T follicular helper cell (primary cell): ENCODE data around the gene ABRAXAS1.

Source experiments
- DNase-seq: peaks from one replicate; pipeline ENCODE4 v3.0.0-alpha.2; 2020; ENCODE audit warnings: low read depth

ABRAXAS1 gene

DNA sequence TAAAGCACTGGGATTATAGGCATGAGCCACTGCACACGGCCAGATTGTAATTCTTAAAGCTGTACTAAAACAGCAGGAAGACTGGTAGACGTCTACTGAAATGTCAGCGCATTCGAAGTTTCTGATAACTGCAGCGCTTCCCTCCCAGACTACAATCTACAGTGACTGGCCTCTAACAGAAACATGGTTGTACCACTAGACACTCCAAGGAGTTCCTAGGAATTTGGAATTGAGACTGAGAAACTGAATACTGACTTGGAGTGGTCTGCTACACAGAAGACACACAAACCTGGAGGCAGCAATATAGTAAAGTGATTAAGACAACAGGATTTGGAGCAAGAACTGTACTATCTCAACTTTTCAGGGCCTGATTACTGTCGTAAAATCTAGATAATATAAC, 30.2 kb downstream of the ABRAXAS1 start:
- DNase-seq = no peak

DNA sequence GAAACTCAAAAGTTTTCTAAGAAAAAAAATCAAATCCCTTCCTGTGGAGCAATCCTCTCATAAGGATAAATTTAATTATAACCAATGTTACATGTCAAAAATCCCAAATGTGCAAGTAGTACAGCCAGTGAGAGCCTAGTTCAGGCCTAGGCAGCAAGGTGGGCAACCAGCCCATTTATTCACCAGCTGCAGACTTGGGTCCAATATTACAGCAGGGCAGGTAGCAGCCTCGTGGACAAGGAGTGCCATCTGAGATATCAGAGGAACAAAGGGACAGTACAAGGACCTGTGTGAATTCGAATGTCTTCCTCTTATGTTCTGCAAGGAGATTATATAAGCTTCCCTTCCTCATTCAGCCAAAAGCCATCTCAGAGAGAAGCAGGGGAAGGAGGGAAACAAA, 35.9 kb downstream of the ABRAXAS1 start:
- DNase-seq = no peak

DNA sequence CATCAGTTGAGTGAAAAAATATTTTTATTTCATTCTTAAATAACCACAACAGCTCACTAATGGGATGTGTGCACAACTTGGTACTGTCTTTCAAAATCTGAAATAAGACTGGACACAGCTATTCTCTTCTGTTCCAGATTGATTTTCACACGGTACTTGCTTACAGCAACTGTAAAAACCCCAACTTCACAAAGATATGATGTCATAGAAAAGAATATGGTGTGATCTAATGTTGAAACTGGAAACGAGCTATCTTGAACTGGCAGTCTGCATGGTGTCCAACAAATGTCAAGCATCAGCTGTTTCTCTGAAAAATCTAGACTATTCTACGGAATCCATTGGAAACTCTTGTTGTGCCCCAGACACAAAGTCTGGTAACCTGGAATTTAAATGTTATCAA, 44.0 kb downstream of the ABRAXAS1 start:
- no peak for DNase-seq

DNA sequence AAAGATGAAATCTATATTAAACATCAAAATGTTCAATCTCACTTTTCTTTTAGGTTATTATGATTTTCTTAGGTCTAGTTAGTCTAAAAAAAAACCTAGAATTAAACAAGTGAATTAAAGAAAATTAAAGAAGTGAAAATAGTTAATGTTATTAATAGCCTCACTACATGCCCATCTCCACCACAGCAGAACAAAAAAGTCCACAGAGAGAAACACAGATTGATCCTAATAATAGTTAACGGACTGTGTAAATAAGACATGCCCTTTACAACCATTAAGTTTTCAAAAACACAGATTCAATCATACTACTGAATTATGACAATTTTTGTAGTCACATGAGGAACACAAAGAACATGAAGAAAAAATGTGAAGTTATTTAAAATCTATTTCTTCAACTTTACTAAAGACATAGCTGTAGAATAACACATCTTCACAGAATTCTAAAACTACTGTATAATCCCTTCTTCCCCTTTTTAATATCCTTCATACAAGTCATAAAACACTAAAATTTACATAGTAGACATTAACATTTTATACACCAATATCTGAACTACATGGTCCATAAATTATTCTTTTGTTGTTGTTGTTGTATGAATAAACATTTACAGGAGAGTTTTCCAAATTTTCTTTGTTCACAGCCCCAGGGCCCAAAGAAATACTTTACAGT, 44.6 kb downstream of the ABRAXAS1 start:
- DNase-seq = no peak

DNA sequence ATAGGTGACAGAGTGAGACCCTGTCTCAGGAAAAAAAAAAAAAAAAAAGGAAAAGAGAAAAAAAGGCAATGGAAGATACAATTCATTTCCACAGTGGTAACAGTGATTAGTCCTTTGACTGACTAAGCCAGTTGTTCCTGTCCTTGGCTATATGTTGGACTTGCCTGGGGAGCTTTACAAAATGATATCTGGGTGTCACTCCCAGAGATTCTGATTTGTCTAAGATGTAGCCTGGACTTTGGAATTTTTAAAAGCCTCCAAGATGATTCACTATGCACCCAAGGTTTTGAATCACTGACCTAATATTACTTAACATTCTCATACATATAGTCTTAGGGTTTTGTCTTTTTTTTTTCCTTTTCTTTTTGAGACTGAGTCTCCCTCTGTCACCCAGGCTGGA, 46.2 kb downstream of the ABRAXAS1 start:
- no peak for DNase-seq

DNA sequence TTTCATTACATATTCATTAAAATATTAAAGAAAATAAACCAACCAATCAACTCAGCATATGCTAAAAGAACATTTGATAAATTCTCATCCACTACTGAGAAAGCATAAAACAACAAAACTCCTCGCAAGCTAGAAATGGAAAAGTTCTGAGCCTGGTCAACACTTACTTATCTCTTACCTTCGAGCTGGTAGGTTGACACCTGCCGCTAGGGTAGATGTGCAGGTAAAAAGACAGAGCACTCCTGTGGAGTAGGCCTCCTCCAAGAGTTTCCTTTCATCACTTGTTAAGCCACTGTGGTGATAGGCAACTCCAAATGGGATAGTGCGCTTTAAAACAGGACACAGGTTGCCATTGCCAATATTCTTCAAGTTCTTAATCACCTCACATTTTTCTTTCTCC, 48.2 kb downstream of the ABRAXAS1 start:
- no peak for DNase-seq

DNA sequence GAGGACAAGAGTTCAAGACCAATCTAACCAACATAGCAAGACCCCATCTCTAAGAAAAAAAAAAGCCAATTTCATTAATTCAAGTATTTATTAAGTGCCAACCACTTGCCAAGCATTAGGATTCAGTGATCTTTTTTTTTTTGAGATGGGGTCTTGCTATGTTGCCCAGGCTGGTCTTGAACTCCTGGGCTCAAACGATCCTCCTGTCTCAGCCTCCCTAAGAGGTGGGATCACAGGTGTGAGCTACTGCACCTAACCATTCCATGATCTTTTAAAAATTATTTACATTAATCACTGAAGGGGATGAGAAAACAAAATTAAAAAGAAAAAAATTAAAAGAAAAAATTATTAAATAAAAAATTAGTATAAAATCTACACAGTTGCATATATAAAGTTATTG, 53.7 kb downstream of the ABRAXAS1 start:
- DNase-seq = no peak

DNA sequence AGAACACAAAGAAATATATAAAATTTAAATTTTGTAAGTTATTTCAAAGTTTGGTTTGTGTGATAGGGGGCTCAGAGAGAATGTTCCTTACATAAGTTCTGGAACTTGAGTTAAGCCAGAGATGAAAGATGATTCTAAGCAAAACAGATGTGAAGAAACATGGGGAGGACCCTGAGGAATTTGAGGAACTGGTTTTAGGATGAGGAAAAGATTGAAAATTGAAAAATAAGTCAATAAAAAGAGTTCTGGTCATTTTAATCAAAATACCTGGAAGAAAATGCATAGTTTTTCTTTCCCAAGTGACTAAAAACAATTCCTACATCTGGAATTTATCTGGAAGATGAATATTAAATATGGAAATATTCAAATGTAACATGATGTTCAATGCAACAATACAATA, 66.7 kb downstream of the ABRAXAS1 start:
- no peak for DNase-seq

DNA sequence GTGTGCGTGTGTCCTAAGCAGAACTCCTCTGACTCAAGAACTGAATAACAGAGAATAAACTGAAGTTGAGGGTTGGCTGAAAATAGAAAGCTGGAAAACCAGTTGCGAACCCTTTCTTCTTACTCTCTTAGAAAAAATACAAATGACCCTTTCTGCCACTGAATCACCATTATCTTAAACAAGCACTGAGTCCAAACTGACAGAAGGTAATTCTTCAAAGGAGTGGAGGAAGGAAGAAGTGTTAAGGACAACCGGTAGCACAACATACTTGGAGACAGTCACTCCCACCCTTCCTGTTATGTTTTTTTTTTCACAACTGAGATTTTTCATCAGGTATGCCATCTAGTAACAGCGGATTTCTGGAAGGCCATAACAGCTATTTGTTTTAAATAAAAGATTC, 67.3 kb downstream of the ABRAXAS1 start:
- DNase-seq = no peak

DNA sequence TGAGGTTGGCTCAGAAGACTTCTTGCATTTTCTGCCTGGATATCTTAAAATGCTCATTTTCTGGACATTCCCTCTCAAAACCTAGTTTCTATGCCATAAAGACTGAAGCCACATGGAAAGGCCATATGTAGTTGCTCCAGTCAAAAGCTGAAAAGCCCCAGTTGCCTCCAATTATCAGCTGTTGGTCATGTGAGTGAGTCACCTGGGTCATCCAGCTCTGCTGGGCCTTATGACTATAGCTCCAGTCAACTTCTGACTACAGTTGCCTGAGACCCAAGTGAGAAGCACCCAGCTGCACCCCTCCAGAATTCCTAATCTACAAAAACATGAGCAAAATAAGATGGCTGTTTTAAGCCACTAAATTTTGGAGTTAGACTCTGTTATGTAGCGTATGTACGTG, 71.2 kb downstream of the ABRAXAS1 start:
- no peak for DNase-seq
